RPMI8226 (cell line): Measurements from ENCODE around the gene TIAM1.

Experiments
- DNase-seq: peaks from one replicate; pipeline ENCODE4 v3.0.0-alpha.2; 2015

TIAM1 gene

GRCh38 chr21:31343680-31344480 lies at the start of gene TIAM1:
Gene TIAM1, minus strand, starts transcription at chr21:31344261. Its CDS starts 77,289 bp downstream, at chr21:31266972.
- DNase-seq: no peak

- no peak for DNase-seq
Observed at GRCh38 chr21:31387560-31388186, 43.6 kb upstream of the TIAM1 start.

- DNase-seq: no peak
Observed at GRCh38 chr21:31386006-31386405, 41.9 kb upstream of the TIAM1 start.

GRCh38 chr21:31383770-31384169 lies 39.7 kb upstream of the TIAM1 start:
- no peak for DNase-seq

- DNase-seq: no peak
Observed at GRCh38 chr21:31382060-31382459, 38.0 kb upstream of the TIAM1 start.

- DNase-seq: no peak
Observed at GRCh38 chr21:31376301-31376700, 32.2 kb upstream of the TIAM1 start.

- no peak for DNase-seq
Observed at GRCh38 chr21:31374395-31374794, 30.3 kb upstream of the TIAM1 start.

GRCh38 chr21:31372471-31372765 lies 28.4 kb upstream of the TIAM1 start:
- DNase-seq: no peak

GRCh38 chr21:31371715-31372470 lies 27.8 kb upstream of the TIAM1 start:
- no peak for DNase-seq

- no peak for DNase-seq
Observed at GRCh38 chr21:31370893-31371544, 27.0 kb upstream of the TIAM1 start.

GRCh38 chr21:31370281-31370892 lies 26.3 kb upstream of the TIAM1 start:
- no peak for DNase-seq

GRCh38 chr21:31368361-31368760 lies 24.3 kb upstream of the TIAM1 start:
- DNase-seq: no peak

GRCh38 chr21:31367801-31368200 lies 23.7 kb upstream of the TIAM1 start:
- no peak for DNase-seq

- DNase-seq: no peak
Observed at GRCh38 chr21:31366825-31367224, 22.8 kb upstream of the TIAM1 start.

- no peak for DNase-seq
Observed at GRCh38 chr21:31364253-31364945, 20.3 kb upstream of the TIAM1 start.

- no peak for DNase-seq
Observed at GRCh38 chr21:31363720-31364119, 19.7 kb upstream of the TIAM1 start.

GRCh38 chr21:31360717-31361116 lies 16.7 kb upstream of the TIAM1 start:
- DNase-seq: no peak

- DNase-seq: no peak
Observed at GRCh38 chr21:31358158-31358557, 14.1 kb upstream of the TIAM1 start.

- DNase-seq: no peak
Observed at GRCh38 chr21:31356440-31356839, 12.4 kb upstream of the TIAM1 start.

GRCh38 chr21:31354604-31355443 lies 10.8 kb upstream of the TIAM1 start:
- no peak for DNase-seq

GRCh38 chr21:31354122-31354521 lies 10.1 kb upstream of the TIAM1 start:
- no peak for DNase-seq
